Aorta (tissue), 5 donors: ENCODE data around the gene RNASEL. TPM values are rescaled to one million over a fixed set of nuclear protein-coding genes. Genes with fewer than 3 reads are reported as not detected.

Experiments used
- ATAC-seq: fragments of 200-7000 bp; cut with Tn5 transposase; one replicate; pipeline ENCODE4 v1.9.1; 2022; ENCODE audit warnings: moderate library complexity; ENCODE audit not compliant: low FRiP score
- DNase-seq, 2 donors: peaks; one replicate each; pipeline ENCODE4 v3.0.0-alpha.2; 2020
- H3K27ac ChIP-seq, 2 donors: one replicate each; pipeline ENCODE4 v1.5.1; 2013; ENCODE audit warnings: low read length in 2 of 2, mild to moderate bottlenecking in 2 of 2, moderate library complexity in 2 of 2, control low read depth in 1 of 2, inconsistent platforms in 1 of 2, low read depth in 1 of 2
- H3K27me3 ChIP-seq, 2 donors: one replicate each; pipeline ENCODE4 v1.6.1; 2013; ENCODE audit warnings: control low read depth in 1 of 2, low read length in 1 of 2, mild to moderate bottlenecking in 1 of 2, moderate library complexity in 1 of 2; ENCODE audit not compliant: insufficient read depth in 2 of 2, control insufficient read depth in 1 of 2
- H3K36me3 ChIP-seq, 2 donors: one replicate each; pipeline ENCODE4 v1.6.1; 2013; ENCODE audit warnings: control low read depth in 1 of 2, low read length in 1 of 2, mild to moderate bottlenecking in 1 of 2; ENCODE audit not compliant: insufficient read depth in 2 of 2, control insufficient read depth in 1 of 2
- H3K4me1 ChIP-seq, 2 donors: one replicate each; pipeline ENCODE4 v1.6.1; 2013; ENCODE audit warnings: low read length in 2 of 2, control low read depth in 1 of 2, mild to moderate bottlenecking in 1 of 2, moderate library complexity in 1 of 2; ENCODE audit not compliant: insufficient read depth in 2 of 2, control insufficient read depth in 1 of 2
- H3K4me3 ChIP-seq, 2 donors: one replicate each; pipeline ENCODE4 v1.5.1; 2013; ENCODE audit warnings: low read length in 2 of 2, control low read depth in 1 of 2, mild to moderate bottlenecking in 1 of 2
- H3K9me3 ChIP-seq: one replicate; pipeline ENCODE4 v1.6.1; 2013; ENCODE audit warnings: mild to moderate bottlenecking, low read length; ENCODE audit not compliant: control insufficient read depth
- WGBS, 2 donors: extraction: QIAGEN DNeasy Blood & Tissue Kit; methylation state at CpG; one replicate each; pipeline ENCODE4 v1.1.7; 2013; 5-methylcytosine and 5-hydroxymethylcytosine counted together
- intact Hi-C, 2 donors: fragments of 100-400 bp; cut with DNase I; formaldehyde crosslinking; loops; one replicate each; pipeline versions ENCODE4 v1.14.2 to v1.15.0; 2022
- polyA plus RNA-seq, 2 donors: library from polyadenylated mRNA; stranded (reverse); fragments of 200-250 nt; gene quantifications; one replicate each; pipeline ENCODE4 v1.2.3, GENCODE V29; 2013
- total RNA-seq, 2 donors: library from RNA; stranded (reverse); fragmentation: NEBNext Ultra II Directional; extraction: Animal tissue kit (Norgen Biotek cat#: 25700); gene quantifications; one replicate each; pipeline ENCODE4 v1.2.1, GENCODE V29; 2021
- donor health status: healthy with polysubstance abuse.
- donor health status: Bipolar disorder and iron deficiency.
- donor health status: DM: no; HTN: no; CAD: no.
- donor health status: DM: no; HTN: no; CAD: no.
- donor health status: DM: yes; HTN: yes; CAD: no.

Gene RNASEL
- total and polyA plus RNA-seq, 4 donors, result 3.9 to 13.9 (median 6.9) TPM

DNA sequence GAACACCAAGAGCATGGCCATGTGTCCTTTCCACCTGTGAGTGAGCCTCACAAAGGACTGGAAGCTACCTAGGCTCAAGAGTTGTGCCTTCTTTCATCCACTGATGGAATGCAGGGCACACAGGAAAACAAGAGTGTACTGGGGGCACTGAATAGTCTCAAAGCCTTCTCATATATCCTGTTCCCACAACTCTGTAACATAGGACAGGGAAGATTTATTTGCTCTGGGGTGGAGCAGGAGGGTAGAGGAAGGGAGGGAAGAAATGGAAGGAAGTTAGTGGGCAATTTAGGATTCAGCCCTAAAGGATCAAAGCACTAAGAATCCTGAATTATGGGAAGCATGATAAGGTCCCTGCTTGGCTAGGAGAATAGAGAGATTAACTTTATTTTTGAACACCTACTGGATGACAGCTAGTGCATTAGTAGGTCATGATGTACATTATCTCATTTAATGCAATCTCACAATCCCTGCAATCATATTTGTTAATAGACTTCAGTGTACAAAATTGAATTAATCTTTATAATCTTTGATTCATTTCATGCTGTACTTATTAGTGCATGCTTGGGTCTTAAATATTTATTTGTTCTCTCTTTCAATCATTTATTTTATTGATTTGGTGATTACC is 42.1 kb upstream of the RNASEL start:
- H3K9me3 ChIP-seq, result no peaks in the 10 kb centered on the region
- H3K4me1 ChIP-seq, result no peaks in the 10 kb centered on the region
- DNase-seq (no peak), ATAC-seq (no peak)
- H3K4me3 ChIP-seq, result no peak overlapping the region
- no peaks in the 10 kb centered on the region for H3K27me3 ChIP-seq
- H3K36me3 ChIP-seq, result no peaks in the 10 kb centered on the region
- intact Hi-C loops, result no loop called here
- H3K27ac ChIP-seq, result no peak overlapping the region

DNA sequence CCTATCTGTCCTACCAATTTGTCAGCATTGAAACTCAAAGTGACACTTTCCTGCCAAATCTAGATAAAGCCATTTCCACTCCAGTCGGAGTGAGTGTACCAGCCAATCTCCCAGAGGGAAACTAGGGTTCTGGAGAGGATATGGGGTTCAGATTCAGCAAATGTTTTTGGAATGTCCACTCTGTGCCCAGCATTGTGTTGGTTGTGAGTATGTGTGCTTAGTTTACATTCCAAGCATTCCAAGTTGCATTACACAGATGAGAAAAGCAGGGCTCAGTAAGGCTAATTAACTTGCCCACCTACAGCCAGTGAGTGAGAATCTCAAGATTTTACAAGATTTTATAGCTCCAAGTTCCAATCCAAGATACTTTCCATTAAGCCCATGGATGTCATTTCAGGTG is 41.5 kb upstream of the RNASEL start:
- H3K27ac ChIP-seq, result no peak overlapping the region
- intact Hi-C loops, result no loop called here
- no peaks in the 10 kb centered on the region for H3K4me1 ChIP-seq
- H3K27me3 ChIP-seq, result no peaks in the 10 kb centered on the region
- ATAC-seq (no peak), DNase-seq (no peak)
- no peak overlapping the region for H3K4me3 ChIP-seq
- no peaks in the 10 kb centered on the region for H3K36me3 ChIP-seq
- H3K9me3 ChIP-seq, result no peaks in the 10 kb centered on the region
- WGBS, 2 donors, result 59 to 71% methylated on average over 1 of the region's 1 CpG

DNA sequence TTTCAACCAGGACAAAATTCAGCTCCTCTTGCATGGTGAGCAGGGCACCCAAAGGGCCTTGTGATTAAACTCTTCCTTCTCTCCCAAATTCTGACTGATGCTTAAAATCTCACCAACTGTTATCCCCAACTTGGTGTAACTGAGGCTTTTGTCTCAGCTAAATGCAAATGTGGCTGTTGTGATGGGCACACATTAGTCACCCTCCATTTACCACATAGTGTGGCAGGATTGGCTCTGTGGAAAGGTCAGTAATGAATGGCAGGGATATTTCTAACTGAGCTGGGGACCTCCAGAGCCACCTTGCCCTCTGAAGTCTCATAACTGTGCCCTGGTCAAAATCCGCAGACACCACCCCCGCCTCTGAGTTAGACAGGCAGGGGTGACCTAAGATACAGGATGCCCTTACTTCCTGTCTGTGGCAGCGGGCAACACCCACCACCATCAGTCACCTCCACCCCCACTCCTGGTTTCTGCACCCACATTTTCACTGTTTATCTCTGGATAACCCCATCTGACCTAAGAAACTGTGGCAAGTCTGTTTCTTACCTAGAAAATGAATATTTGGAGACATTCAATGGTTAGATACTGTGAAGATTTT is 40.5 kb upstream of the RNASEL start:
- no peaks in the 10 kb centered on the region for H3K4me1 ChIP-seq
- H3K36me3 ChIP-seq, result no peaks in the 10 kb centered on the region
- ATAC-seq, result no peak
- no peak overlapping the region for H3K4me3 ChIP-seq
- DNase-seq, result no peak
- intact Hi-C loops, result loop anchor here in 1 of 2 donors (5.0 kb wide), 1 partner anchor 43 kb away; no protein-coding TSS in a partner anchor
- H3K27me3 ChIP-seq, result no peaks in the 10 kb centered on the region
- no peaks in the 10 kb centered on the region for H3K9me3 ChIP-seq
- 87 to 91% methylated on average over 3 of the region's 3 CpGs for WGBS, 2 donors
- no peak overlapping the region for H3K27ac ChIP-seq

DNA sequence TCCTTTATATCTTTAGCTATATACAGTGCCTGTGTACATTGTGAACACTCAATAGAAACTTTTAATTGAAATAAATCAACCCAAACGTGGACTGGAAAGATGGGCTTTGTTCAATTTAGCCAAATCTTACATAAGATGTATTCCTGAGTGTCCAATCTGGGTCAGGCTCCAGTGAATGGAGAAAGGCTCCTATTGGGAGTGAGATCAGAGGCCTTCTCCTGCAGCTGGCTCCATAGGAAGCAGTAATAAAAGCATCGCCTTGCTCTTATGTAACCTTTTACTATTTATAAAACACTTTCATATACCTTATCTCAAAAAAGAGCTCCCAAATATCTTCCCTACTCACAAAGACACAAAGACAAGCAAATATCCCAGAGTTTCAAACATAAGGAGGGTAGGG is 40.0 kb upstream of the RNASEL start:
- H3K27ac ChIP-seq, result no peak overlapping the region
- H3K9me3 ChIP-seq, result no peaks in the 10 kb centered on the region
- no peaks in the 10 kb centered on the region for H3K36me3 ChIP-seq
- ATAC-seq (no peak), DNase-seq (no peak)
- no peaks in the 10 kb centered on the region for H3K27me3 ChIP-seq
- H3K4me1 ChIP-seq, result no peaks in the 10 kb centered on the region
- WGBS, 2 donors, result 77 to 83% methylated on average over 2 of the region's 2 CpGs
- no peak overlapping the region for H3K4me3 ChIP-seq
- intact Hi-C loops, result loop anchor here in 1 of 2 donors (5.0 kb wide), 1 partner anchor 43 kb away; no protein-coding TSS in a partner anchor

DNA sequence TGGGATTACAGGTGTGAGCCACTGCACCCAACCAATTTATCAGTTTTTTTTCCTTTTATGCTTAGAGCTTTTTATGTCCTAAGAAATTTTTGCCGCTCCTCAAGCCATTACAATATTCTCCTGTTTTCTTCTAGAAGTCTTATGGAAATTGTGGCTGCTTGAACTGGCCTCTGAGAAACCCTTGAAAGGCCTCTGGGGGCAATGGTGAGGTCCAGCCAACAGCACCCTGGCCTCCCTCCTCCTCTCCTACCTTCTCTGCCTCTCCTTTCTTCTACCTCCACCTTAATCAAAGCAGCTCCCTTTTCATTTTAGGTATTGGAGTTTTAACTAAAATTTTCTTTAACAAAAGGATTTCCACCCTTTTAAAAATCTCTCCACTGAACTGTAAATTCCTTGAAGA is 39.6 kb upstream of the RNASEL start:
- H3K27me3 ChIP-seq, result no peaks in the 10 kb centered on the region
- ATAC-seq, result no peak
- no peaks in the 10 kb centered on the region for H3K4me1 ChIP-seq
- no peak overlapping the region for H3K27ac ChIP-seq
- intact Hi-C loops, result loop anchor here in 1 of 2 donors (5.0 kb wide), 1 partner anchor 44 kb away; no protein-coding TSS in a partner anchor
- WGBS, 2 donors, result 98 to 100% methylated on average over 1 of the region's 1 CpG
- H3K36me3 ChIP-seq, result no peaks in the 10 kb centered on the region
- H3K9me3 ChIP-seq, result no peaks in the 10 kb centered on the region
- no peak for DNase-seq
- H3K4me3 ChIP-seq, result no peak overlapping the region

DNA sequence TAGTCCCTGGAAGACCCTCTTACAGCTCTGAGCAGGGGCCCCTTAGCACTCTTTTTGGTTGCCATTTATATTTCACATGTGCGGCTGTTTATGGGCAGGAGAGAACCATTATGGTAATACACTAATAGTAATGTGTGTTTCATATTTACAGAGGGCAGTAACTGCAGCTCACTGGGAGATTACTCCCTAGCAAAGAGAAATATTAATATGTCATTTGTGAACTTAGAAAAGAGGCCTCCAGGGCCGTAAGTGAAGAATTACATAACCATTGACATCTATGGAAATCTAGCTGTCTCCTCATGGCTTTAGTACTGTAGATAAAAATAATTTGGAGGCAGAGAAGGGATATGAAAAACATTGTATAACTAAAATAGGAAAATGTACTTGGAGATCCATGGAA is 38.6 kb upstream of the RNASEL start:
- Histone ChIP-seq H3K27ac (no peak overlapping the region), H3K9me3 (no peaks in the 10 kb centered on the region), H3K4me1 (no peaks in the 10 kb centered on the region), H3K36me3 (no peaks in the 10 kb centered on the region), H3K4me3 (no peak overlapping the region), H3K27me3 (no peaks in the 10 kb centered on the region)
- DNase-seq, result no peak
- ATAC-seq, result no peak
- 80 to 81% methylated on average over 2 of the region's 2 CpGs for WGBS, 2 donors
- intact Hi-C loops, result loop anchor here in 1 of 2 donors (5.0 kb wide), 1 partner anchor 45 kb away; no protein-coding TSS in a partner anchor

DNA sequence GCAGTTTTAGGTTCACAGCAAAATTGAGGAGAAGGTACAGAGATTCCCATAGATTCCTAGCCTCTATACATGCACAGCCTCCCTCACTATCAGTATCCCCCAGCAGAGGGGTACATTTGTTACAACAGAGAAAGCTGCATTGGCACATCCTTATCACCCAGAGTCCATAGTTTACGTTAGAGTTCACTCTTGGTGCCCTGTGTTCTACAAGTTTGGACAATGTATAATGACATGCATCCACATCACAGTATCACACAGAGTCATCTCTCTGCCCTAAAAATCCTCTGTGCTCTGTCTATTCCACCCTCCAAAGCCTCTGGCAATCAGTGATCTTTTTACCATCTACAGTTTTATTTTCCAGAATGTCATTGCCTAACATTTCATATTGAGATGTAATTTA is 37.5 kb upstream of the RNASEL start:
- H3K9me3 ChIP-seq, result no peaks in the 10 kb centered on the region
- H3K36me3 ChIP-seq, result no peaks in the 10 kb centered on the region
- DNase-seq (no peak), ATAC-seq (no peak)
- no peaks in the 10 kb centered on the region for H3K4me1 ChIP-seq
- no peak overlapping the region for H3K4me3 ChIP-seq
- no peak overlapping the region for H3K27ac ChIP-seq
- H3K27me3 ChIP-seq, result no peaks in the 10 kb centered on the region
- intact Hi-C loops, result loop anchor here in 1 of 2 donors (5.0 kb wide), 1 partner anchor 46 kb away; no protein-coding TSS in a partner anchor
- WGBS, 2 donors, result 56 to 61% methylated on average over 1 of the region's 1 CpG

DNA sequence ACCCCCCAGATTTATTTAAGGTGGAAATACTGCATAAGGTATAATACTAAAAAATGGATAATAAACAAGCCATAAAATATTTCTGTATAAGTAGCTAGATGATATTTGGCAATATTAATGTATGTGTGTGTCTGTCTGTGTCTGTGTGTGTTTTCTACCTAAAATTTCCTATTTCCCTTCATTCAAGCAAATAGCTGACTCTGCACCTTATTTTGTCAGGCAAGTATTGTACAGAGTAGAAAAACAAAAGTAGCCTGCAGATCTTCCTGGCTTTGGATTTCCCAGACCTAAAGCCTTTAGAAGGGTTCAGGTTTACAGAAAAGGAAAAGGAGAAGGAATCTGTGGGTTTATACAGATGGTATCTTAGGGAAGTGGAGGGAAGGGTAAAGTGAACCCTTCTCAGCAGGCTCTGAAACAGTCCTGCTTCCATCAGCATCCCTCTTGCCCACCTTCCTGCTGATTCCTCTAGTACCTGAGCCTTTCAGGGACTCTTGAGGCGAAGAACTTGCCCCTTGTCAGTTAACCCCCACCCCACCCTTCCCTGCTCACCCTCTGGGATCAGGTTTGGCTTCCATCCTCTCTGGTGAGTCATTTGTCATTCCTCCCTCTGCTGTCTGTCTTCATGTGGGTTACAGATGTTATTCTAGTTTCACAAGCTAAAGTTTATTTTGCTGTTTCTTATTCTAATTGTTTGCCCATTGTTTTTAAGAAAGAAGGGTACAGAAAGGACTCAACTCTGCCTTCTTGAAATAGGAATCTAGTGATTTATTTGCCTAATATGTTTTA is 36.9 kb upstream of the RNASEL start:
- Histone ChIP-seq H3K27me3 (no peaks in the 10 kb centered on the region), H3K36me3 (no peaks in the 10 kb centered on the region), H3K9me3 (no peaks in the 10 kb centered on the region), H3K27ac (no peak overlapping the region), H3K4me3 (no peak overlapping the region), H3K4me1 (no peaks in the 10 kb centered on the region)
- no peak for ATAC-seq
- intact Hi-C loops, result loop anchor here in 1 of 2 donors (5.0 kb wide), 1 partner anchor 46 kb away; no protein-coding TSS in a partner anchor
- no peak for DNase-seq
- 72 to 73% methylated on average over 1 of the region's 1 CpG for WGBS, 2 donors
